Activated CD8-positive, alpha-beta T cell treated with anti-CD3 and anti-CD28 coated beads for 36 hours (primary cell): Measurements from ENCODE around the gene EFHC2. TPM values are rescaled to one million over a fixed set of nuclear protein-coding genes. Genes with fewer than 3 reads are reported as not detected.

Source experiments
- ATAC-seq: fragments of 200-7000 bp; cut with Tn5 transposase; one replicate; pipeline ENCODE4 v1.10.0; 2021; ENCODE audit warnings: mild to moderate bottlenecking, moderate library complexity
- CTCF ChIA-PET: fragments of 350-600 bp; sonication (Branson Sonifier 250); formaldehyde crosslinking; loops from one replicate; lab custom pipeline; 2021; ENCODE audit warnings: antibody characterized with exemption; lab: Charles Lee
- POLR2A ChIA-PET: fragments of 350-600 bp; sonication (Branson Sonifier 250); formaldehyde crosslinking; loops from one replicate; lab custom pipeline; 2021; ENCODE audit warnings: antibody characterized with exemption; lab: Charles Lee
- DNase-seq: peaks from one replicate; pipeline ENCODE4 v3.0.0-alpha.2; 2020
- H3K27ac Mint-ChIP-seq: one replicate; pipeline ENCODE4 v1.8.0; 2021; ENCODE audit warnings: mild to moderate bottlenecking, mixed read lengths
- H3K27me3 Mint-ChIP-seq: one replicate; pipeline ENCODE4 v1.8.0; 2021; ENCODE audit warnings: mixed read lengths
- H3K36me3 Mint-ChIP-seq: one replicate; pipeline ENCODE4 v1.8.0; 2021; ENCODE audit warnings: low read depth, mixed read lengths
- H3K4me1 Mint-ChIP-seq: one replicate; pipeline ENCODE4 v1.8.0; 2021; ENCODE audit warnings: low read depth, mixed read lengths
- H3K4me3 Mint-ChIP-seq: one replicate; pipeline ENCODE4 v1.8.0; 2021; ENCODE audit warnings: mild to moderate bottlenecking, moderate library complexity, mixed read lengths
- H3K9me3 Mint-ChIP-seq: one replicate; pipeline ENCODE4 v1.8.0; 2021; ENCODE audit warnings: mixed read lengths
- intact Hi-C: fragments of 100-400 bp; cut with micrococcal nuclease; formaldehyde crosslinking; loops from one replicate; pipeline ENCODE4 v1.10.0; 2022
- total RNA-seq, 2 experiments: library from RNA; stranded (reverse); gene quantifications; one replicate each; pipeline ENCODE4 v1.2.3, GENCODE V29; 2021
- TF ChIP-seq, protein P1 (sequence below): fragments of 200-600 bp; IDR thresholded peaks from one replicate; pipeline ENCODE4 v1.8.0; 2022; ENCODE audit warnings: antibody characterized with exemption, mild to moderate bottlenecking

Gene EFHC2, protein sequence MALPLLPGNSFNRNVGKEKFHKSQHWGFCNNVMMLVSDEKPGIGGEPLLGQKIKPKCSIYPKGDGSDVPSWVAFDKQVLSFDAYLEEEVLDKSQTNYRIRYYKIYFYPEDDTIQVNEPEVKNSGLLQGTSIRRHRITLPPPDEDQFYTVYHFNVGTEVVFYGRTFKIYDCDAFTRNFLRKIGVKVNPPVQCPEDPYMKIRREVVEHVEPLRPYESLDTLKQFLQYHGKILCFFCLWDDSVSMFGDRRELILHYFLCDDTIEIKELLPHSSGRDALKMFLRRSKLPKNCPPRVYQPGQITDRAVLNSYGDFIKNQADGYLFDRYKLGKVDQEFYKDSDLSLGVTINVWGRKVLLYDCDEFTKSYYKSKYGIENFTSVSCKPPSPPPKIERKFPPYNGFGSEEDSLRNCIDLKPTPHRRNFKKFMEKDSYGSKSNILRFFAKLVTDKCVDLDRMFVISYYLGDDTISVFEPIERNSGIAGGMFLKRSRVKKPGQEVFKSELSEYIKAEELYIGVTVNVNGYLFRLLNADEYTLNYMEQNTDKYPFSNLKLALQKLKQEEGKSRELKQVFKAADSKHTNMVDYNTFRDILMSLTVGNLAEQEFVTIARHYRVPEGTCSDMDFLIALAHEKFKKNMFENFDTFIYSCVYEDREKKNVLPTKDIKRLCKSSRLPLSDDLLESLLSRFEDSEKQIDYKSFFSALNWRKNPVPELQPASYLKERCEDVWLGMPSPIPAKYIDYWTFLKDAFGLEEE
- under 1 TPM; 0.20 to 0.31 TPM for total RNA-seq

DNA sequence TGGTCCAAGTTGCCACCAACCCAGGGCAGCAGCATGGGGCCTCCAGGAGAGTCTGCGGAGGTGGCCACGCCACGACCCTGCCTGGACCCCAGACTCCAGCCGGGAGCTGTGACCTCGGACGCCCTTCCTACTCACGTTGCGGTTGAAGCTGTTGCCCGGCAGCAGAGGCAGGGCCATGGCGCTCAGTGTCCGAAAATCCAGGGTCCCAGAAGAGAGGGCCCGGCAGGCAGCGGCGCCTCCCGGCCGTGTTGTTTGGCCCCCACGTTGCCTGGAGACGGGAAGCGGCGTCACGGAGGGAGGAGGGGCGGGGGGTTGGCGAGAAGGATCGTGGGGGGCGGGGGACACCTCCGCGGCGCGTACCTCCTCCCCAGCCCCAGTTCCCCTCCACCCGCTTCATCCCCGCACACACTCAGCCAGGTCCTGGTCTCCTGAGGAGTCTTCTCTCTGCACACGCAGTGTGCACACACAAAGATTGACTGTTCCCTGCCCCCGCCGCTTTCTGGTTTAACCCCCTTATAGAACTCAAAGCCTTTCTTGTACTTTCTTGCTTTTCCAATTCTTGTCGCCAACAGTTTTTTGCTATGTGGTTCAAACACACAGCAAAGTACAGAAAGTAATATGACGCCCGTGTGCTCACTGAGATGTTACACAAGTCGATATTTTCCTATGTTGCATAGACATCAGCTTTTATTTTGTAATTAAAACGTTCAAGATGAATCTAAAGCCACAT is at the start of gene EFHC2:
TSS of gene EFHC2 (minus strand) at position 261 of the 730 bp plus-strand sequence. CDS start at position 177, 84 bp downstream.
- ChIA-PET CTCF (no interaction called here), POLR2A (no interaction called here)
- DNase-seq: peak; percentile 52
- H3K4me1 Mint-ChIP-seq: peaks cover 13% of the 10 kb centered on the region
- no peaks in the 10 kb centered on the region for H3K27me3 Mint-ChIP-seq
- intact Hi-C loops: no loop called here
- peak within 1 kb of the TSS; percentile 68 for H3K27ac Mint-ChIP-seq
- ATAC-seq: peak; percentile 55
- H3K36me3 Mint-ChIP-seq: no peaks in the 10 kb centered on the region
- H3K4me3 Mint-ChIP-seq: peak within 1 kb of the TSS; percentile 70
- TF ChIP-seq, protein P1, sequence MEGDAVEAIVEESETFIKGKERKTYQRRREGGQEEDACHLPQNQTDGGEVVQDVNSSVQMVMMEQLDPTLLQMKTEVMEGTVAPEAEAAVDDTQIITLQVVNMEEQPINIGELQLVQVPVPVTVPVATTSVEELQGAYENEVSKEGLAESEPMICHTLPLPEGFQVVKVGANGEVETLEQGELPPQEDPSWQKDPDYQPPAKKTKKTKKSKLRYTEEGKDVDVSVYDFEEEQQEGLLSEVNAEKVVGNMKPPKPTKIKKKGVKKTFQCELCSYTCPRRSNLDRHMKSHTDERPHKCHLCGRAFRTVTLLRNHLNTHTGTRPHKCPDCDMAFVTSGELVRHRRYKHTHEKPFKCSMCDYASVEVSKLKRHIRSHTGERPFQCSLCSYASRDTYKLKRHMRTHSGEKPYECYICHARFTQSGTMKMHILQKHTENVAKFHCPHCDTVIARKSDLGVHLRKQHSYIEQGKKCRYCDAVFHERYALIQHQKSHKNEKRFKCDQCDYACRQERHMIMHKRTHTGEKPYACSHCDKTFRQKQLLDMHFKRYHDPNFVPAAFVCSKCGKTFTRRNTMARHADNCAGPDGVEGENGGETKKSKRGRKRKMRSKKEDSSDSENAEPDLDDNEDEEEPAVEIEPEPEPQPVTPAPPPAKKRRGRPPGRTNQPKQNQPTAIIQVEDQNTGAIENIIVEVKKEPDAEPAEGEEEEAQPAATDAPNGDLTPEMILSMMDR: no peak
- no peaks in the 10 kb centered on the region for H3K9me3 Mint-ChIP-seq

DNA sequence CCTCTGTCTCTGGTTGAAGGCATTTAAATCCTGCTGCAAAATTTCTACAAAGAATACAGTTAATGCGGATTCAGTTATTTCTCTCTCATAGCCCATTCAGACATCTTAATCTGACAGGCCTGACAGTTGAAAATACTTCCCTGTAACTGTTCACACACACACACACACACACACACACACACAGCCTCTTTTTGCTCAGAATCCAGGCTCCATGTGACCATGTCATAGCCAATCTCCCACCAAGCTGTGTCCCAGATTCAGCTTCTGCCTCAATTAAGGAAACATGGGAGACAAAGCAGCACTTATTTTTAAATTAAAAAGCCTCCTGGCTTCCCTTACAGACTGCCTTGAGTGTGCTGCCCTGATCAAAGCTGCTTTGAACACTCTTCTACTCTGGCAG is 49.3 kb upstream of the EFHC2 start:
- Mint-ChIP-seq H3K4me3 (no peak overlapping the region), H3K9me3 (no peaks in the 10 kb centered on the region), H3K36me3 (no peaks in the 10 kb centered on the region), H3K4me1 (peaks cover 3% of the 10 kb centered on the region), H3K27me3 (no peaks in the 10 kb centered on the region), H3K27ac (no peak overlapping the region)
- POLR2A ChIA-PET: no interaction called here
- intact Hi-C loops: no loop called here
- TF ChIP-seq, protein P1: no peak
- DNase-seq (no peak), ATAC-seq (no peak)
- CTCF ChIA-PET: no interaction called here

DNA sequence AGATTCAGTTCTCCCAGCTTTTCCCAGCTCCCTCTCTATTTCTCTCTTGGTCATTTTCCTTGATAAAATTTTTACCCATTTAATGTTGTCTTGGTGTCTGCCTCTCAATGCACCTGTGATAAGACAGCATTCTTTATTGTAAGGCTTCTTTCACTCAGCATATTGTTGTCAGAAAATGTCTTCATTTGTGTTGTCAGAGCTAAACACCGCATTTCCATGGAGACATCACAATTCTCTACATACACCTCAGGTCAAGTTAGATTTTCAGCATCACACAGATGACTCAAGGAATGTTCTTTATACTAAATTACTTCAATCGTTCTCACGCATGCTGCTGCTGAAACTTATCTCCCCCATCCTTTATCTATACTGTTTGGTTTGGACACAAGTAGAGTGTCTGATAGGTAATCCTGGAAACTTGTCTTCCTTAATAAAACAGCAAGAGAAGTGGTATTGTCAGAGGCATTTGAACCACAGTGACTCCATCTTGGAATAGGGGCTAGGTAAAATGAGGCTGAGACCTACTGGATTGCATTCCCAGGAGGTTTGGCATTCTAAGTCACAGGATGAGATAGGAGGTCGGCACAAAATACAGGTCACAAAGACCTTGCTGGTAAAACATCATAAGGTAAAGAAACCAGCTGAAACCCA is 41.3 kb upstream of the EFHC2 start:
- POLR2A ChIA-PET: no interaction called here
- H3K36me3 Mint-ChIP-seq: no peaks in the 10 kb centered on the region
- ATAC-seq (no peak), DNase-seq (no peak)
- TF ChIP-seq, protein P1: no peak
- no peak overlapping the region for H3K4me3 Mint-ChIP-seq
- no peaks in the 10 kb centered on the region for H3K27me3 Mint-ChIP-seq
- no peaks in the 10 kb centered on the region for H3K9me3 Mint-ChIP-seq
- intact Hi-C loops: no loop called here
- no peak overlapping the region for H3K27ac Mint-ChIP-seq
- H3K4me1 Mint-ChIP-seq: no peaks in the 10 kb centered on the region
- CTCF ChIA-PET: no interaction called here

DNA sequence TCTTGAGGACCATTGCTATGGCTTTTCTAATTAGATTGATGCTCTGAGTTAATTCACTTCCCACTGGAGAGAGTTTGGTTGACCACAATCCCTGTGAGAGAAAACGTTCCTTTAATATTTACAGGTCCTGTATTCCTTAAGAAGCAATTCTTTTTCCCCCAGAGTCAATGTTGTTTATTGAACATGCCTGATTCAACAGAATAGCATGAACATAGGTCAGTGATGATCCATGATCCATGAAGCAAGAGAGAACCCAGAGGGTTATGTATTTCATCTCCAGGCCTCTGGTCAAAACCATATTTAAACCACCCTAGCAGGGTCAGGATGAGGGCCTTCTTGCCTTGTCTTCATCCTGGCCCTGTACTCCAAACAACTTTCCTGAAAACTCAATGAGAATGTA is 39.4 kb upstream of the EFHC2 start:
- Mint-ChIP-seq H3K9me3 (no peaks in the 10 kb centered on the region), H3K27ac (no peak overlapping the region), H3K4me3 (no peak overlapping the region), H3K36me3 (no peaks in the 10 kb centered on the region), H3K4me1 (no peaks in the 10 kb centered on the region), H3K27me3 (no peaks in the 10 kb centered on the region)
- intact Hi-C loops: no loop called here
- no peak for ATAC-seq
- TF ChIP-seq, protein P1: no peak
- DNase-seq: no peak
- POLR2A ChIA-PET: no interaction called here
- CTCF ChIA-PET: no interaction called here
